ENCODE data around the gene POU2F2. TPM values are rescaled to one million over a fixed set of nuclear protein-coding genes. Genes with fewer than 3 reads are reported as not detected.

Gene POU2F2
- total and polyA plus RNA-seq, 9 of the 15 experiments (the other 6 are each of a cell fraction or from before 2014, with no cell fraction given): 0.03 to 0.68 (median 0.14) TPM

GRCh38 chr19:42075616-42076379, 56.4 kb downstream of the POU2F2 start, which contains the start of gene ZNF574 (continued):
- TF ChIP-seq MLLT1 (IDR thresholded peaks at IDR 0.05): peak in 1 of 2 experiments; percentile 95; a peak in 3 of 4 replicates
- TF ChIP-seq ZNF696 (CRISPR knock-in tag; conservative IDR thresholded peaks at IDR 0.05): no peak
- TF ChIP-seq ZNF311 (CRISPR knock-in tag; IDR thresholded peaks at IDR 0.05): no peak
- no peak for TF ChIP-seq HOXB6 (CRISPR knock-in tag; IDR thresholded peaks at IDR 0.05; ENCODE audit: borderline replicate concordance)
- no peak for TF ChIP-seq TSHZ1 (CRISPR knock-in tag; IDR thresholded peaks at IDR 0.05)
- no peak for TF ChIP-seq ZBTB49 (CRISPR knock-in tag; IDR thresholded peaks at IDR 0.05; ENCODE audit: borderline replicate concordance)
- TF ChIP-seq MECOM (CRISPR knock-in tag; IDR thresholded peaks at IDR 0.05): no peak
- TF ChIP-seq ZNF707 (CRISPR knock-in tag; conservative IDR thresholded peaks at IDR 0.05): no peak
- TF ChIP-seq SRF (CRISPR knock-in tag; IDR thresholded peaks at IDR 0.05): no peak
- TF ChIP-seq KLF1 (tag; IDR thresholded peaks at IDR 0.05): no peak
- TF ChIP-seq ZNF134 (CRISPR knock-in tag; conservative IDR thresholded peaks at IDR 0.05): no peak
- no peak for TF ChIP-seq NFIX (CRISPR knock-in tag; IDR thresholded peaks at IDR 0.05; ENCODE audit: low read depth)
- TF ChIP-seq CLOCK (CRISPR knock-in tag; IDR thresholded peaks at IDR 0.05; ENCODE audit: borderline replicate concordance): no peak

Measured in K562 (cell line).